Tibial artery (tissue), 4 donors: ENCODE results near the gene RASAL3.

ENCODE experiments used
- DNase-seq, 2 donors: peaks; one replicate each; pipeline ENCODE4 v3.0.0-alpha.2; 2019
- H3K27ac ChIP-seq, 2 donors: fragments of 200-600 bp; sonication (generic) in 1 of 2; 1 replicate in 1 of 2; 2 replicates in 1 of 2; pipeline ENCODE4 v1.5.1; 2018 to 2019; ENCODE audit warnings: mild to moderate bottlenecking in 1 of 2
- H3K27me3 ChIP-seq, 2 donors: fragments of 200-600 bp; sonication (generic) in 1 of 2; one replicate each; pipeline versions ENCODE4 v1.5.1 to v1.6.0; 2016 to 2019
- H3K36me3 ChIP-seq, 3 donors: fragments of 200-600 bp; sonication (generic) in 2 of 3; one replicate each; pipeline ENCODE4 v1.5.1; 2016 to 2019; ENCODE audit warnings: mild to moderate bottlenecking in 2 of 3
- H3K4me1 ChIP-seq, 4 donors: fragments of 200-600 bp; sonication (generic) in 2 of 4; 1 replicate in 3 of 4; 2 replicates in 1 of 4; pipeline ENCODE4 v1.5.1; 2016 to 2019
- H3K4me3 ChIP-seq, 2 donors: fragments of 200-600 bp; sonication (generic) in 1 of 2; 1 replicate in 1 of 2; 2 replicates in 1 of 2; pipeline ENCODE4 v1.5.1; 2018 to 2019; ENCODE audit warnings: mild to moderate bottlenecking in 2 of 2
- H3K9me3 ChIP-seq, 3 donors: fragments of 200-600 bp; sonication (generic) in 1 of 3; one replicate each; pipeline ENCODE4 v1.5.1; 2016 to 2019
- CTCF ChIP-seq, 2 experiments: fragments of 200-600 bp in 1 of 2; fragments of 450-650 bp in 1 of 2; IDR thresholded peaks; one replicate each; pipeline ENCODE4 v1.5.1; 2017 to 2019; ENCODE audit warnings: antibody characterized with exemption in 2 of 2, mild to moderate bottlenecking in 1 of 2, moderate library complexity in 1 of 2
- intact Hi-C: fragments of 100-400 bp; cut with DNase I; formaldehyde crosslinking; loops from one replicate; pipeline ENCODE4 v1.15.0; 2023; ENCODE audit warnings: low total_unique reads

Gene RASAL3

DNA sequence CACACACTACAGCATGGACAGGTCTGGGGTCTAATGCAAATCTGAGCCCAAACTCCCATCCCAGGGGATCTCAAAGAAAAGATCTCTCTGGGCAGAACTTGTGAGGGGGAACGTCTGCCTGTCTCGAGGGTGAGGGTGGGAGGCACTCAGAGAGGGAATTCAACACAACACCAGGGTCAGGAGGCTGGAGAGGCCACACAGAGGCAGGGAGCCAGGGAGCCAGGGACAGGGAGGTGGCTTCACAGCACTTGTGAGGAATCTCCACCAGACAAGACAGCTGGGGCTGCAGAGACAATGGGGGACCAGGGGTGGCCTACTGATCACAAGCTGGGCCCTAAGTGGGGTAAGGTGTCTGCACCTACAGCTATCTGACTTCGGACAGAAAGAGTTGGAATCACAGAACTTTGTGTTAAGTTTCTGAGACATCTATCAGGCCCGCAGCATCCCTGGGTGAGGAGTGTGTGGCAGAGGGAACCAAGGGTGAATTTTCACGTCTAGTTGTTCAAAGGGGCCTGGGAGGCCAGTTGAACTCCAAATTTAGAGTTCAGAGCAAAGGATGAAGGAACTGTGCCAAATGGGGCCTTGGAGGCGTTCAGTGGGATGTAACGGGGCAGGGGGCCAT lies 32.8 kb downstream of the RASAL3 start:
- Histone ChIP-seq H3K9me3 (no peaks in the 10 kb centered on the region), H3K36me3 (peaks cover 9 to 35% (median 21%) of the 10 kb centered on the region in 3 donors), H3K4me1 (peaks cover 0 to 47% (median 31%) of the 10 kb centered on the region in 4 donors), H3K27me3 (no peaks in the 10 kb centered on the region), H3K27ac (peak overlapping the region; percentile 68 to 77), H3K4me3 (peak overlapping the region; percentile 91)
- no peak for TF ChIP-seq CTCF (IDR thresholded peaks at IDR 0.05)
- DNase-seq: no peak
- intact Hi-C loops: loop anchor here (10.0 kb wide), 1 partner anchor 257 kb away; no protein-coding TSS in a partner anchor

GRCh38 chr19:15430526-15431120 lies 33.7 kb downstream of the RASAL3 start:
- H3K4me1 ChIP-seq: peaks cover 0 to 47% (median 30%) of the 10 kb centered on the region in 4 donors
- peak overlapping the region; percentile 91 for H3K4me3 ChIP-seq
- H3K27ac ChIP-seq: no peak overlapping the region
- no peaks in the 10 kb centered on the region for H3K27me3 ChIP-seq
- no peak for TF ChIP-seq CTCF (IDR thresholded peaks at IDR 0.05)
- peaks cover 13 to 42% (median 28%) of the 10 kb centered on the region in 3 donors for H3K36me3 ChIP-seq
- intact Hi-C loops: loop anchor here (10.0 kb wide), 1 partner anchor 256 kb away; no protein-coding TSS in a partner anchor
- DNase-seq: no peak
- H3K9me3 ChIP-seq: no peaks in the 10 kb centered on the region

- intact Hi-C loops: loop anchor here (10.0 kb wide), 1 partner anchor 255 kb away; no protein-coding TSS in a partner anchor
- H3K36me3 ChIP-seq: peaks cover 19 to 49% (median 34%) of the 10 kb centered on the region in 3 donors
- H3K27ac ChIP-seq: no peak overlapping the region
- no peak for DNase-seq
- H3K4me1 ChIP-seq: peaks cover 0 to 47% (median 30%) of the 10 kb centered on the region in 4 donors
- no peaks in the 10 kb centered on the region for H3K9me3 ChIP-seq
- TF ChIP-seq CTCF (IDR thresholded peaks at IDR 0.05): no peak
- H3K4me3 ChIP-seq: no peak overlapping the region
- no peaks in the 10 kb centered on the region for H3K27me3 ChIP-seq
Observed at GRCh38 chr19:15429825-15430467, 34.4 kb downstream of the RASAL3 start.

GRCh38 chr19:15428956-15429824 lies 35.2 kb downstream of the RASAL3 start:
- TF ChIP-seq CTCF (IDR thresholded peaks at IDR 0.05): no peak
- Histone ChIP-seq H3K9me3 (no peaks in the 10 kb centered on the region), H3K27ac (no peak overlapping the region), H3K4me1 (peaks cover 0 to 47% (median 30%) of the 10 kb centered on the region in 4 donors), H3K36me3 (peaks cover 27 to 56% (median 41%) of the 10 kb centered on the region in 3 donors), H3K27me3 (no peaks in the 10 kb centered on the region), H3K4me3 (no peak overlapping the region)
- DNase-seq: no peak
- intact Hi-C loops: no loop called here

DNA sequence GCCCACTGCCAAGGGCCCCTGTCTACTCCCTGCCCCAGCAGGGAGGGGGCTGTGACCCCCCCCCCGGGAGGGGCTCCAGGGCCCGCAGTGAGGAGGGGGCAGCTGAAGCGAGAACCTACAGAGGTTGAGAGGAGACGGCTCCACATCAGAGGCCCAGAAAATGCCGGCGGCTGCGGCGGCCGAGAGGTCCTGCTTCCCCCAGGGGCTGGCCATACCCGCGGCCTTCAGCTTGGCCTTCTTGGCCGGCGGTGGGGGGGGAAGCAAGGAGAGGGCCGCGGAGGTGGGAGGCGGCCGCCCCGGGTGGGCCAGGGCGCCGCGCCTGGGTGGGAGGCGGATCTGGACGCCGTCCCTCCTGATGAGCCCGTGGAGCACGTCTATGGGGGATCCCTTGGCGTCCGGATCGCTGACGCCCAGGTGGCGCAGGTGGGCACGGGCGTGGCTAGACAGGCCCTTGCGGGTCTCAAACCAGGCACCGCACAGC lies 36.3 kb downstream of the RASAL3 start:
- Histone ChIP-seq H3K27ac (no peak overlapping the region), H3K27me3 (no peaks in the 10 kb centered on the region), H3K4me3 (no peak overlapping the region), H3K9me3 (no peaks in the 10 kb centered on the region), H3K4me1 (peaks cover 0 to 39% (median 24%) of the 10 kb centered on the region in 4 donors), H3K36me3 (peaks cover 39 to 68% (median 53%) of the 10 kb centered on the region in 3 donors)
- TF ChIP-seq CTCF (IDR thresholded peaks at IDR 0.05): no peak
- no peak for DNase-seq
- intact Hi-C loops: no loop called here
